ENCODE results near the gene AFG1L. TPM values are rescaled to one million over a fixed set of nuclear protein-coding genes. Genes with fewer than 3 reads are reported as not detected.

AFG1L gene
- total RNA-seq, 3 donors from 2014 or later (not counting 1 experiment from before 2014, with no cell fraction given): 4.8 to 9.2 (median 5.2) TPM

DNA sequence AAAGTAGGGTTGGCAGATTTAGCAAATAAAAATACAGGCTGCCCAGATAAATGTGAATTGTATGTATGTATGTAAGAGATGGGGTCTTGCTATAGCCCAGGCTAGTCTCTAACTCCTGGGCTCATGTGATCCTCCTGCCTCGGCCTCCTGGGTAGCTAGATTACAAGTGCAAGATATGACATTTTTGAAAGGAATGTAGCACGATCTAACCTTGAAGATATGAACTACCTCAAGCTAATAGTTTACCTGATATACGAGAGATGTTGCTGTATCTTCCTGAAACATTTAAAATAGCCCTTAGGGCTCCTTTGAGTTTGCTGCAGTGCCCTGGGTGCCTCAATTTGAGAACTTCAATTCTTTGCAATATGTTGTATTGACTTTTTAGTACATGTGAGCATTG lies 42.1 kb downstream of the AFG1L start:
- TF ChIP-seq, protein P1, sequence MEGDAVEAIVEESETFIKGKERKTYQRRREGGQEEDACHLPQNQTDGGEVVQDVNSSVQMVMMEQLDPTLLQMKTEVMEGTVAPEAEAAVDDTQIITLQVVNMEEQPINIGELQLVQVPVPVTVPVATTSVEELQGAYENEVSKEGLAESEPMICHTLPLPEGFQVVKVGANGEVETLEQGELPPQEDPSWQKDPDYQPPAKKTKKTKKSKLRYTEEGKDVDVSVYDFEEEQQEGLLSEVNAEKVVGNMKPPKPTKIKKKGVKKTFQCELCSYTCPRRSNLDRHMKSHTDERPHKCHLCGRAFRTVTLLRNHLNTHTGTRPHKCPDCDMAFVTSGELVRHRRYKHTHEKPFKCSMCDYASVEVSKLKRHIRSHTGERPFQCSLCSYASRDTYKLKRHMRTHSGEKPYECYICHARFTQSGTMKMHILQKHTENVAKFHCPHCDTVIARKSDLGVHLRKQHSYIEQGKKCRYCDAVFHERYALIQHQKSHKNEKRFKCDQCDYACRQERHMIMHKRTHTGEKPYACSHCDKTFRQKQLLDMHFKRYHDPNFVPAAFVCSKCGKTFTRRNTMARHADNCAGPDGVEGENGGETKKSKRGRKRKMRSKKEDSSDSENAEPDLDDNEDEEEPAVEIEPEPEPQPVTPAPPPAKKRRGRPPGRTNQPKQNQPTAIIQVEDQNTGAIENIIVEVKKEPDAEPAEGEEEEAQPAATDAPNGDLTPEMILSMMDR (IDR thresholded peaks at IDR 0.05): no peak
- Histone ChIP-seq H3K9me3 (ENCODE audit: control insufficient read depth, insufficient read depth, low read length) (no peaks in the 10 kb centered on the region), H3K36me3 (ENCODE audit: control insufficient read depth, insufficient read depth, low read length) (no peaks in the 10 kb centered on the region), H3K27me3 (ENCODE audit: control insufficient read depth, insufficient read depth, low read length) (no peaks in the 10 kb centered on the region), H3K27ac (ENCODE audit: low read length) (no peak overlapping the region), H3K4me3 (ENCODE audit: low read length) (no peak overlapping the region), H3K4me1 (ENCODE audit: control insufficient read depth, insufficient read depth, low read length) (no peaks in the 10 kb centered on the region)
- intact Hi-C loops (cut with micrococcal nuclease): no loop called here
- WGBS (ENCODE audit: insufficient coverage): 96% methylated on average over 3 of the region's 3 CpGs
- DNase-seq (no peak), ATAC-seq (no peak)
- Mint-ChIP-seq H3K9me3 (no peaks in the 10 kb centered on the region), H3K27me3 (ENCODE audit: low read depth in 2 of 2) (peaks cover 0 to 2% of the 10 kb centered on the region in 2 donors), H3K36me3 (no peaks in the 10 kb centered on the region), H3K4me1 (no peaks in the 10 kb centered on the region), H3K27ac (no peak overlapping the region), H3K4me3 (no peak overlapping the region)

DNA sequence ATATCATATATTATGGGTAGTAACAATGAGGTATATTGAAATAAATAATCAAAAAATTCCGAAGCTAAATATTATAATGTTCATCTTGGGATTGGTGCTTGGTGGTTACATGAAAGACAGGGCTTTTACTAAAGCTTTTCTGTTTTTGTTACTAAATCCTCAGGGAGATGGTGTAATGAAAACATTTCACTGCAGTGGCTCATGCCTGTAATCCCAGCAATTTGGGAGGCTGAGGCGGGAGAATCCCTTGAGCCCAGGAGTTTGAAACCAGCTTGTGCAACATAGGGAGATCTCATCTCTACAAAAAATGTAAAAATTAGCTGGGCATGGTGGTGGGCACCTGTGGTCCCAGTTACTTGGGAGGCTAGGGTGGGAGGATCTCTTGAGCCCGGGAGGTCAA lies 42.9 kb downstream of the AFG1L start:
- peaks cover 0 to 2% of the 10 kb centered on the region in 2 donors for H3K27me3 Mint-ChIP-seq (ENCODE audit: low read depth in 2 of 2)
- no peak overlapping the region for H3K4me3 ChIP-seq (ENCODE audit: low read length)
- DNase-seq (no peak), ATAC-seq (no peak)
- H3K27me3 ChIP-seq (ENCODE audit: control insufficient read depth, insufficient read depth, low read length): no peaks in the 10 kb centered on the region
- H3K36me3 Mint-ChIP-seq: no peaks in the 10 kb centered on the region
- intact Hi-C loops (cut with micrococcal nuclease): no loop called here
- TF ChIP-seq, protein P1 (IDR thresholded peaks at IDR 0.05): no peak
- H3K27ac Mint-ChIP-seq: no peak overlapping the region
- H3K4me3 Mint-ChIP-seq: no peak overlapping the region
- no peaks in the 10 kb centered on the region for H3K9me3 Mint-ChIP-seq
- WGBS (ENCODE audit: insufficient coverage): 98% methylated on average over 3 of the region's 3 CpGs
- H3K27ac ChIP-seq (ENCODE audit: low read length): no peak overlapping the region
- no peaks in the 10 kb centered on the region for H3K9me3 ChIP-seq (ENCODE audit: control insufficient read depth, insufficient read depth, low read length)
- no peaks in the 10 kb centered on the region for H3K4me1 ChIP-seq (ENCODE audit: control insufficient read depth, insufficient read depth, low read length)
- no peaks in the 10 kb centered on the region for H3K36me3 ChIP-seq (ENCODE audit: control insufficient read depth, insufficient read depth, low read length)
- no peaks in the 10 kb centered on the region for H3K4me1 Mint-ChIP-seq

DNA sequence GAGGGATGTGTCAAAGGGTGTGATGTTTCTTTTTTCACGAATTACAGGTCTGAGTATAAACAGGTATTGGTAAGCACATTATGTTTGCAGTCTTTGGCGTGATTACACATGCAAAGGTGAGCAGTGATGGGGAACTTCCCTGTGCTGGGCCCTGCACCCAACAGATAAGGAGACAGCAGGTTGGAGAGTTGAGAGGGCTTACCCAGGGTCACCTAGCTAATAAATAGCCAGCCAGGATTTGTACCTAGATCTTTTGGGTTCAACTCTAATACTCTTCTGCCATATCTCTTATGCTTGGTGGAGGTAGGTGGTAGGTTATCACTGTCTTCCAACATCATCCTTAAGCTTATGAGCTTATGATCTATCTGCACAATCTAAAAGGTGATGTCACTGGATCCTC lies 46.5 kb downstream of the AFG1L start:
- Mint-ChIP-seq H3K27ac (no peak overlapping the region), H3K36me3 (no peaks in the 10 kb centered on the region), H3K4me3 (no peak overlapping the region), H3K9me3 (no peaks in the 10 kb centered on the region), H3K4me1 (no peaks in the 10 kb centered on the region), H3K27me3 (ENCODE audit: low read depth in 2 of 2) (peaks cover 0 to 2% of the 10 kb centered on the region in 2 donors)
- ATAC-seq: no peak
- WGBS (ENCODE audit: insufficient coverage): 83% methylated on average over 2 of the region's 2 CpGs
- no peaks in the 10 kb centered on the region for H3K36me3 ChIP-seq (ENCODE audit: control insufficient read depth, insufficient read depth, low read length)
- no peaks in the 10 kb centered on the region for H3K27me3 ChIP-seq (ENCODE audit: control insufficient read depth, insufficient read depth, low read length)
- intact Hi-C loops (cut with micrococcal nuclease): no loop called here
- TF ChIP-seq, protein P1 (IDR thresholded peaks at IDR 0.05): no peak
- DNase-seq: no peak
- no peaks in the 10 kb centered on the region for H3K9me3 ChIP-seq (ENCODE audit: control insufficient read depth, insufficient read depth, low read length)
- no peak overlapping the region for H3K4me3 ChIP-seq (ENCODE audit: low read length)
- H3K4me1 ChIP-seq (ENCODE audit: control insufficient read depth, insufficient read depth, low read length): no peaks in the 10 kb centered on the region
- no peak overlapping the region for H3K27ac ChIP-seq (ENCODE audit: low read length)

DNA sequence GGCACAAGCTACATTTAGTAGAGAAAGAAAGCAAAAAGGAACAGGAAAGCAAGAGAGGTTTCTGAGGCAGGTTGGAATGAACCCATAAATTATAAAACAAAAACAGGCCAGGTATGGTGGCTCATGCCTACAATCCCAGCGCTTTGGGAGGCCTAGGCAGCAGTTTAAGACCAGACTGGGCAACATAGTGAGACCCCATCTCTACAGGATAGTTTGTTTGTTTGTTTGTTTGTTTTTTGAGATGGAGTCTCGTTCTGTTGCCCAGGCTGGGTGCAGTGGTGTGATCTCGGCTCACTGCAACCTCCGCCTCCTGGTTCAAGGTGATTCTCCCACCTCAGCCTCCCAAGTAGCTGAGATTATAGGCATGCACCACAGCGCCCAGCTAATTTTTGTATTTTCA lies 49.0 kb downstream of the AFG1L start:
- TF ChIP-seq, protein P1 (IDR thresholded peaks at IDR 0.05): no peak
- H3K36me3 ChIP-seq (ENCODE audit: control insufficient read depth, insufficient read depth, low read length): no peaks in the 10 kb centered on the region
- no peak overlapping the region for H3K4me3 Mint-ChIP-seq
- no peak overlapping the region for H3K4me3 ChIP-seq (ENCODE audit: low read length)
- DNase-seq: no peak
- H3K9me3 Mint-ChIP-seq: no peaks in the 10 kb centered on the region
- H3K36me3 Mint-ChIP-seq: no peaks in the 10 kb centered on the region
- no peaks in the 10 kb centered on the region for H3K27me3 ChIP-seq (ENCODE audit: control insufficient read depth, insufficient read depth, low read length)
- peaks cover 6 to 7% of the 10 kb centered on the region in 2 donors for H3K4me1 Mint-ChIP-seq
- H3K4me1 ChIP-seq (ENCODE audit: control insufficient read depth, insufficient read depth, low read length): no peaks in the 10 kb centered on the region
- H3K9me3 ChIP-seq (ENCODE audit: control insufficient read depth, insufficient read depth, low read length): no peaks in the 10 kb centered on the region
- intact Hi-C loops (cut with micrococcal nuclease): no loop called here
- no peak overlapping the region for H3K27ac ChIP-seq (ENCODE audit: low read length)
- WGBS (ENCODE audit: insufficient coverage): 94% methylated on average over 5 of the region's 5 CpGs
- peaks cover 0 to 2% of the 10 kb centered on the region in 2 donors for H3K27me3 Mint-ChIP-seq (ENCODE audit: low read depth in 2 of 2)
- no peak for ATAC-seq
- H3K27ac Mint-ChIP-seq: no peak overlapping the region
